ENCODE measurements around the gene ZNF710.
"Not testable (repeated sequence)": the region's sequence is repeated elsewhere in the genome, so short reads cannot be mapped to it uniquely, and the experiment has no call there.

Gene ZNF710

GRCh38 chr15:90067953-90068606 is 67.0 kb downstream of the ZNF710 start:
- Mint-ChIP-seq H3K4me3 (no peak overlapping the region), H3K4me1 (ENCODE audit: low read depth) (peaks cover 71% of the 10 kb centered on the region), H3K9me3 (no peaks in the 10 kb centered on the region), H3K36me3 (ENCODE audit: low read depth) (peaks cover 71% of the 10 kb centered on the region), H3K27me3 (no peaks in the 10 kb centered on the region), H3K27ac (peak overlapping the region; percentile 80)
- intact Hi-C loops (cut with micrococcal nuclease), result no loop called here

GRCh38 chr15:90070623-90071022 is 69.5 kb downstream of the ZNF710 start:
- peak overlapping the region; percentile 76 for H3K27ac Mint-ChIP-seq
- not testable (repeated sequence) for H3K27me3 Mint-ChIP-seq, H3K4me3 Mint-ChIP-seq, H3K9me3 Mint-ChIP-seq
- H3K36me3 Mint-ChIP-seq (ENCODE audit: low read depth), result peaks cover 90% of the 10 kb centered on the region
- H3K4me1 Mint-ChIP-seq (ENCODE audit: low read depth), result peaks cover 45% of the 10 kb centered on the region
- intact Hi-C loops (cut with micrococcal nuclease), result loop anchor here (2.0 to 5.0 kb wide), 4 partner anchors 33 to 173 kb away; partner anchors contain the start of gene ARPIN

GRCh38 chr15:90071220-90071807 is 70.2 kb downstream of the ZNF710 start:
- peak overlapping the region; percentile 13 for H3K4me3 Mint-ChIP-seq

GRCh38 chr15:90072978-90073640 is 72.0 kb downstream of the ZNF710 start:
- H3K27me3 Mint-ChIP-seq, result no peaks in the 10 kb centered on the region
- peaks cover 30% of the 10 kb centered on the region for H3K4me1 Mint-ChIP-seq (ENCODE audit: low read depth)
- intact Hi-C loops (cut with micrococcal nuclease), result loop anchor here (5.0 kb wide), 3 partner anchors 36 to 176 kb away; partner anchors contain the start of gene ARPIN
- H3K4me3 Mint-ChIP-seq, result no peak overlapping the region
- H3K27ac Mint-ChIP-seq, result peak overlapping the region; percentile 40
- H3K9me3 Mint-ChIP-seq, result no peaks in the 10 kb centered on the region
- H3K36me3 Mint-ChIP-seq (ENCODE audit: low read depth), result peaks cover 96% of the 10 kb centered on the region

More at GRCh38 chr15:90071220-90071807, 70.2 kb downstream of the ZNF710 start:
- H3K36me3 Mint-ChIP-seq (ENCODE audit: low read depth), result peaks cover 95% of the 10 kb centered on the region
- H3K27me3 Mint-ChIP-seq, result no peaks in the 10 kb centered on the region
- H3K27ac Mint-ChIP-seq, result peak overlapping the region; percentile 76
- peaks cover 41% of the 10 kb centered on the region for H3K4me1 Mint-ChIP-seq (ENCODE audit: low read depth)
- intact Hi-C loops (cut with micrococcal nuclease), result loop anchor here (2.0 to 5.0 kb wide), 4 partner anchors 34 to 174 kb away; partner anchors contain the start of gene ARPIN
- H3K9me3 Mint-ChIP-seq, result no peaks in the 10 kb centered on the region

- intact Hi-C loops (cut with micrococcal nuclease), result loop anchor here (5.0 kb wide), 3 partner anchors 37 to 177 kb away; partner anchors contain the start of gene ARPIN
- peak overlapping the region; percentile 40 for H3K27ac Mint-ChIP-seq
- no peaks in the 10 kb centered on the region for H3K27me3 Mint-ChIP-seq
- H3K4me1 Mint-ChIP-seq (ENCODE audit: low read depth), result peaks cover 23% of the 10 kb centered on the region
- no peak overlapping the region for H3K4me3 Mint-ChIP-seq
- H3K36me3 Mint-ChIP-seq (ENCODE audit: low read depth), result peaks cover 96% of the 10 kb centered on the region
- no peaks in the 10 kb centered on the region for H3K9me3 Mint-ChIP-seq
These were observed 72.9 kb downstream of the ZNF710 start for GRCh38 chr15:90074023-90074422.

- Mint-ChIP-seq H3K4me1 (ENCODE audit: low read depth) (peaks cover 14% of the 10 kb centered on the region), H3K9me3 (no peaks in the 10 kb centered on the region), H3K36me3 (ENCODE audit: low read depth) (peaks cover 96% of the 10 kb centered on the region), H3K27ac (peak overlapping the region; percentile 5), H3K27me3 (no peaks in the 10 kb centered on the region), H3K4me3 (no peak overlapping the region)
- intact Hi-C loops (cut with micrococcal nuclease), result loop anchor here (5.0 kb wide), 3 partner anchors 38 to 178 kb away; partner anchors contain the start of gene ARPIN
These were observed 73.8 kb downstream of the ZNF710 start for GRCh38 chr15:90074916-90075315.

GRCh38 chr15:90075420-90076289 is 74.5 kb downstream of the ZNF710 start:
- peaks cover 12% of the 10 kb centered on the region for H3K4me1 Mint-ChIP-seq (ENCODE audit: low read depth)
- intact Hi-C loops (cut with micrococcal nuclease), result no loop called here
- no peak overlapping the region for H3K27ac Mint-ChIP-seq
- H3K36me3 Mint-ChIP-seq (ENCODE audit: low read depth), result peaks cover 98% of the 10 kb centered on the region
- no peak overlapping the region for H3K4me3 Mint-ChIP-seq
- H3K9me3 Mint-ChIP-seq, result no peaks in the 10 kb centered on the region
- H3K27me3 Mint-ChIP-seq, result no peaks in the 10 kb centered on the region

GRCh38 chr15:90076716-90077115 is 75.6 kb downstream of the ZNF710 start:
- Mint-ChIP-seq H3K27me3 (no peaks in the 10 kb centered on the region), H3K9me3 (no peaks in the 10 kb centered on the region), H3K36me3 (ENCODE audit: low read depth) (peaks cover 100% of the 10 kb centered on the region), H3K4me3 (no peak overlapping the region), H3K4me1 (ENCODE audit: low read depth) (peaks cover 16% of the 10 kb centered on the region), H3K27ac (no peak overlapping the region)
- intact Hi-C loops (cut with micrococcal nuclease), result no loop called here

- Mint-ChIP-seq H3K4me3 (no peak overlapping the region), H3K36me3 (ENCODE audit: low read depth) (peaks cover 98% of the 10 kb centered on the region), H3K27ac (no peak overlapping the region), H3K27me3 (no peaks in the 10 kb centered on the region), H3K4me1 (ENCODE audit: low read depth) (peaks cover 25% of the 10 kb centered on the region), H3K9me3 (no peaks in the 10 kb centered on the region)
- intact Hi-C loops (cut with micrococcal nuclease), result no loop called here
These were observed 77.8 kb downstream of the ZNF710 start for GRCh38 chr15:90078965-90079364.

GRCh38 chr15:90079619-90080457 is 78.7 kb downstream of the ZNF710 start:
- H3K27ac Mint-ChIP-seq, result no peak overlapping the region

GRCh38 chr15:90080458-90080755 is 79.3 kb downstream of the ZNF710 start:
- no peaks in the 10 kb centered on the region for H3K9me3 Mint-ChIP-seq
- H3K4me3 Mint-ChIP-seq, result no peak overlapping the region
- H3K27ac Mint-ChIP-seq, result no peak overlapping the region
- H3K27me3 Mint-ChIP-seq, result no peaks in the 10 kb centered on the region
- peaks cover 37% of the 10 kb centered on the region for H3K4me1 Mint-ChIP-seq (ENCODE audit: low read depth)
- H3K36me3 Mint-ChIP-seq (ENCODE audit: low read depth), result peaks cover 98% of the 10 kb centered on the region
- intact Hi-C loops (cut with micrococcal nuclease), result loop anchor here (10.0 kb wide), 1 partner anchor 144 kb away; no protein-coding TSS in a partner anchor

More at GRCh38 chr15:90079619-90080457, 78.7 kb downstream of the ZNF710 start:
- intact Hi-C loops (cut with micrococcal nuclease), result loop anchor here (10.0 kb wide), 1 partner anchor 145 kb away; no protein-coding TSS in a partner anchor
- H3K9me3 Mint-ChIP-seq, result no peaks in the 10 kb centered on the region
- peaks cover 33% of the 10 kb centered on the region for H3K4me1 Mint-ChIP-seq (ENCODE audit: low read depth)
- H3K4me3 Mint-ChIP-seq, result no peak overlapping the region
- H3K36me3 Mint-ChIP-seq (ENCODE audit: low read depth), result peaks cover 98% of the 10 kb centered on the region
- H3K27me3 Mint-ChIP-seq, result no peaks in the 10 kb centered on the region

- no peak overlapping the region for H3K4me3 Mint-ChIP-seq
- peak overlapping the region; percentile 42 for H3K27ac Mint-ChIP-seq
- no peaks in the 10 kb centered on the region for H3K9me3 Mint-ChIP-seq
- intact Hi-C loops (cut with micrococcal nuclease), result loop anchor here (10.0 kb wide), 1 partner anchor 144 kb away; no protein-coding TSS in a partner anchor
- H3K27me3 Mint-ChIP-seq, result no peaks in the 10 kb centered on the region
- peaks cover 98% of the 10 kb centered on the region for H3K36me3 Mint-ChIP-seq (ENCODE audit: low read depth)
- peaks cover 42% of the 10 kb centered on the region for H3K4me1 Mint-ChIP-seq (ENCODE audit: low read depth)
These were observed 79.8 kb downstream of the ZNF710 start for GRCh38 chr15:90080818-90081393.
